SK-N-SH (cell line): Measurements from ENCODE around the gene HS6ST1. TPM values are rescaled to one million over a fixed set of nuclear protein-coding genes. Genes with fewer than 3 reads are reported as not detected.
"Not testable (repeated sequence)": the region's sequence is repeated elsewhere in the genome, so short reads cannot be mapped to it uniquely, and the experiment has no call there.

Experiments used
- CTCF ChIA-PET: fragments of 300-600, 350-600 bp; formaldehyde crosslinking; extraction: SDS; loops from one replicate; lab custom pipeline; 2021; lab: Yijun Ruan, JAX
- POLR2A ChIA-PET: fragments of 350-600 bp; sonication (Branson Sonifier 250); formaldehyde crosslinking; extraction: SDS; loops from one replicate; lab custom pipeline; 2020; ENCODE audit warnings: antibody characterized with exemption, inconsistent platforms; lab: Yijun Ruan, JAX
- DNase-seq: peaks from one replicate; pipeline ENCODE4 v3.0.0; 2012
- H2AFZ ChIP-seq: fragments of 200-600 bp; sonication (generic); 2 replicates; pipeline ENCODE4 v1.8.1; 2016; ENCODE audit warnings: antibody characterized with exemption, mild to moderate bottlenecking, low read depth
- H3F3A ChIP-seq: fragments of 200-600 bp; sonication (generic); replicated peaks from 2 replicates; pipeline ENCODE3; 2016; ENCODE audit warnings: antibody characterized with exemption, mild to moderate bottlenecking; ENCODE audit not compliant: insufficient read depth
- H3K27ac ChIP-seq, 2 experiments: fragments of 200-500 bp in 1 of 2; fragments of 200-600 bp in 1 of 2; sonication (Bioruptor generic) in 1 of 2; sonication (generic), shearing (Covaris generic) in 1 of 2; 2 replicates each; pipeline versions ENCODE4 v1.5.1 to v1.6.1; 2014 to 2016; ENCODE audit warnings: low read depth in 2 of 2, inconsistent platforms in 1 of 2, low read length in 1 of 2, mild to moderate bottlenecking in 1 of 2, mixed read lengths in 1 of 2
- H3K27me3 ChIP-seq: fragments of 200-600 bp; sonication (generic), shearing (Covaris generic); 2 replicates; pipeline ENCODE4 v1.6.1; 2016; ENCODE audit warnings: mixed run types; ENCODE audit not compliant: insufficient read depth
- H3K36me3 ChIP-seq, 2 experiments: fragments of 200-500 bp in 1 of 2; fragments of 200-600 bp in 1 of 2; sonication (Bioruptor generic) in 1 of 2; sonication (generic) in 1 of 2; replicated peaks in 1 of 2; 2 replicates each; pipeline versions ENCODE3 to v1.5.1; 2014 to 2016; ENCODE audit warnings: low read length in 1 of 2, mild to moderate bottlenecking in 1 of 2; ENCODE audit not compliant: insufficient read depth in 2 of 2, control insufficient read depth in 1 of 2
- H3K4me1 ChIP-seq, 2 experiments: fragments of 200-500 bp in 1 of 2; fragments of 200-600 bp in 1 of 2; sonication (Bioruptor generic) in 1 of 2; sonication (generic), shearing (Covaris generic) in 1 of 2; 2 replicates each; pipeline versions ENCODE4 v1.5.1 to v1.6.1; 2014 to 2016; ENCODE audit warnings: low read depth in 1 of 2, low read length in 1 of 2, mixed run types in 1 of 2; ENCODE audit not compliant: insufficient read depth in 2 of 2, control insufficient read depth in 1 of 2
- H3K4me2 ChIP-seq: fragments of 200-600 bp; sonication (generic), shearing (Covaris generic); 2 replicates; pipeline ENCODE4 v1.6.1; 2017; ENCODE audit warnings: mixed run types
- H3K4me3 ChIP-seq, 2 experiments: fragments of 200-500 bp in 1 of 2; fragments of 200-600 bp in 1 of 2; sonication (Bioruptor generic) in 1 of 2; sonication (generic), shearing (Covaris generic) in 1 of 2; 2 replicates each; pipeline versions ENCODE4 v1.5.1 to v1.8.1; 2014 to 2016; ENCODE audit warnings: low read depth in 2 of 2, inconsistent platforms in 1 of 2, low read length in 1 of 2, mild to moderate bottlenecking in 1 of 2, mixed read lengths in 1 of 2, moderate library complexity in 1 of 2
- H3K79me2 ChIP-seq: fragments of 200-600 bp; sonication (generic); 2 replicates; pipeline ENCODE4 v1.8.1; 2017; ENCODE audit warnings: mild to moderate bottlenecking; ENCODE audit not compliant: insufficient read depth
- H3K9ac ChIP-seq: fragments of 200-600 bp; sonication (generic); 2 replicates; pipeline ENCODE4 v1.6.1; 2017; ENCODE audit warnings: mixed run types
- H3K9me2 ChIP-seq: fragments of 200-600 bp; sonication (generic); 2 replicates; pipeline ENCODE4 v1.6.1; 2017; ENCODE audit warnings: mixed run types
- H3K9me3 ChIP-seq: fragments of 200-600 bp; sonication (generic); 2 replicates; pipeline ENCODE4 v1.6.1; 2017; ENCODE audit warnings: mixed run types, mild to moderate bottlenecking, moderate library complexity
- H4K20me1 ChIP-seq: fragments of 200-600 bp; sonication (generic); 2 replicates; pipeline ENCODE4 v1.6.1; 2017; ENCODE audit warnings: mild to moderate bottlenecking, mixed run types; ENCODE audit not compliant: insufficient read depth
- CTCF ChIP-seq: fragments of 200-600 bp; sonication (generic); IDR thresholded peaks from 2 replicates; pipeline ENCODE4 v1.6.1; 2017; ENCODE audit warnings: antibody characterized with exemption, mild to moderate bottlenecking, moderate library complexity
- ELF1 ChIP-seq: IDR thresholded peaks from 2 replicates; pipeline ENCODE4 v1.4.0; 2012
- EP300 ChIP-seq, 2 experiments: IDR thresholded peaks; 2 replicates each; pipeline versions ENCODE4 v1.4.0 to v1.6.1; 2012; ENCODE audit warnings: borderline replicate concordance in 1 of 2, low read depth in 1 of 2, low read length in 1 of 2
- EZH2phosphoT487 ChIP-seq: fragments of 200-600 bp; sonication (generic); IDR thresholded peaks from 2 replicates; pipeline ENCODE4 v1.6.1; 2017; ENCODE audit warnings: low read depth, mixed run types, mild to moderate bottlenecking, antibody characterized with exemption, moderate library complexity, borderline replicate concordance
- FOSL2 ChIP-seq: IDR thresholded peaks from 2 replicates; pipeline ENCODE4 v1.4.0; 2012; ENCODE audit warnings: low read depth, mild to moderate bottlenecking, moderate library complexity, borderline replicate concordance
- FOXM1 ChIP-seq: IDR thresholded peaks from 2 replicates; pipeline ENCODE4 v1.4.0; 2012; ENCODE audit warnings: low read depth, mild to moderate bottlenecking
- GABPA ChIP-seq: IDR thresholded peaks from 2 replicates; pipeline ENCODE4 v1.4.0; 2012; ENCODE audit warnings: low read depth, mild to moderate bottlenecking
- IRF3 ChIP-seq: fragments of 150-350 bp; IDR thresholded peaks from 2 replicates; pipeline ENCODE4 v1.6.1; 2016; ENCODE audit warnings: mild to moderate bottlenecking, low read depth, low read length
- JUND ChIP-seq: IDR thresholded peaks from 2 replicates; pipeline ENCODE4 v1.4.0; 2012
- MAX ChIP-seq: IDR thresholded peaks from 2 replicates; pipeline ENCODE4 v1.4.0; 2012; ENCODE audit warnings: low read depth
- MXI1 ChIP-seq: IDR thresholded peaks from 2 replicates; pipeline ENCODE4 v1.6.1; 2012; ENCODE audit warnings: mild to moderate bottlenecking, low read depth, low read length, improper control_type of control experiment
- NRF1 ChIP-seq: IDR thresholded peaks from 2 replicates; pipeline ENCODE4 v1.6.1; 2012; ENCODE audit warnings: low read depth, mild to moderate bottlenecking, low read length
- RFX5 ChIP-seq: IDR thresholded peaks from 2 replicates; pipeline ENCODE4 v1.6.1; 2012; ENCODE audit warnings: mild to moderate bottlenecking, improper control_type of control experiment, low read length
- RXRA ChIP-seq: IDR thresholded peaks from 2 replicates; pipeline ENCODE4 v1.4.0; 2012; ENCODE audit warnings: low read depth, mild to moderate bottlenecking, borderline replicate concordance
- SMC3 ChIP-seq: IDR thresholded peaks from 2 replicates; pipeline ENCODE4 v1.6.1; 2012; ENCODE audit warnings: low read depth, low read length, improper control_type of control experiment
- TAF1 ChIP-seq: IDR thresholded peaks from 2 replicates; pipeline ENCODE4 v1.6.1; 2012; ENCODE audit warnings: low read depth, mild to moderate bottlenecking, low read length, moderate library complexity, borderline replicate concordance
- TCF12 ChIP-seq: IDR thresholded peaks from 2 replicates; pipeline ENCODE4 v1.4.0; 2012
- TEAD4 ChIP-seq: IDR thresholded peaks from 2 replicates; pipeline ENCODE4 v1.4.0; 2012; ENCODE audit warnings: mild to moderate bottlenecking, borderline replicate concordance; ENCODE audit not compliant: insufficient read depth
- USF1 ChIP-seq: IDR thresholded peaks from 2 replicates; pipeline ENCODE4 v1.4.0; 2012; ENCODE audit warnings: low read depth, borderline replicate concordance
- USF2 ChIP-seq: fragments of 150-350 bp; IDR thresholded peaks from 2 replicates; pipeline ENCODE4 v1.6.1; 2017; ENCODE audit warnings: antibody characterized with exemption, low read length, low read depth, borderline replicate concordance
- YY1 ChIP-seq: IDR thresholded peaks from 2 replicates; pipeline ENCODE4 v1.4.0; 2012; ENCODE audit warnings: low read depth, mild to moderate bottlenecking
- WGBS: methylation state at CpG from one replicate; pipeline ENCODE4 v1.1.6; 2017; ENCODE audit warnings: low lambda C conversion rate; 5-methylcytosine and 5-hydroxymethylcytosine counted together
- polyA plus RNA-seq, 3 experiments: library from polyadenylated mRNA; depleted of rRNA; stranded (reverse); fragments of >200 nt; gene quantifications; 2 replicates each; pipeline ENCODE4 v1.2.3, GENCODE V29; 2012

Gene HS6ST1
- polyA plus RNA-seq, 1 of the 3 experiments (the other 2 are of a cell fraction): 5.9 TPM

GRCh38 chr2:128258218-128258617 lies 60.5 kb downstream of the HS6ST1 start (continued):
- TF ChIP-seq EP300 (IDR thresholded peaks at IDR 0.05; ENCODE audit: borderline replicate concordance in 1 of 2, low read depth in 1 of 2, low read length in 1 of 2) (no peak), FOSL2 (no peak), MAX (no peak), IRF3 (no peak)
- TF ChIP-seq, all 33 proteins: peak for 0

- Histone ChIP-seq H3K4me3 (no peak overlapping the region), H3K36me3 (no peaks in the 10 kb centered on the region), H3K4me2 (no peak overlapping the region)
- CTCF ChIA-PET: interaction anchor here (1.7 kb wide), 1 partner anchor 18 kb away, joined by 4 read pairs; no protein-coding TSS in a partner anchor
- TF ChIP-seq MAX (no peak), RFX5 (no peak), MXI1 (no peak), FOXM1 (no peak), FOSL2 (no peak), CTCF (no peak), EZH2phosphoT487 (no peak), TAF1 (no peak), EP300 (IDR thresholded peaks at IDR 0.05; ENCODE audit: borderline replicate concordance in 1 of 2, low read depth in 1 of 2, low read length in 1 of 2) (no peak), TEAD4 (no peak), YY1 (no peak), USF2 (no peak), SMC3 (no peak), NRF1 (no peak), TCF12 (no peak), RXRA (no peak), GABPA (no peak), JUND (no peak), USF1 (no peak), ELF1 (no peak)
- TF ChIP-seq, all 33 proteins: peak for 0
- Histone ChIP-seq H3F3A (no peaks in the 10 kb centered on the region), H4K20me1 (no peaks in the 10 kb centered on the region), H3K9me3 (no peaks in the 10 kb centered on the region), H3K79me2 (no peaks in the 10 kb centered on the region), H3K9ac (no peak overlapping the region), H3K9me2 (no peaks in the 10 kb centered on the region), H3K27me3 (no peaks in the 10 kb centered on the region), H3K27ac (no peak overlapping the region), H3K4me1 (no peaks in the 10 kb centered on the region), H2AFZ (no peak overlapping the region)
- no peak for DNase-seq
- POLR2A ChIA-PET: no interaction called here
- 78% methylated on average over 4 of the region's 6 CpGs for WGBS
Observed at GRCh38 chr2:128252501-128252900, 66.2 kb downstream of the HS6ST1 start.

- WGBS: 90% methylated on average over 6 of the region's 6 CpGs
Observed at GRCh38 chr2:128252086-128252485, 66.6 kb downstream of the HS6ST1 start.

More at GRCh38 chr2:128252086-128252485, 66.6 kb downstream of the HS6ST1 start:
- H3K9me2 ChIP-seq, DNase-seq, H3K4me2 ChIP-seq, H2AFZ ChIP-seq, H3F3A ChIP-seq, H3K36me3 ChIP-seq, H3K27ac ChIP-seq, H3K27me3 ChIP-seq, H3K9ac ChIP-seq, H4K20me1 ChIP-seq, H3K4me1 ChIP-seq, H3K4me3 ChIP-seq, H3K9me3 ChIP-seq, POLR2A ChIA-PET, H3K79me2 ChIP-seq: not testable (repeated sequence)
- CTCF ChIA-PET: interaction anchor here (1.7 kb wide), 1 partner anchor 18 kb away, joined by 4 read pairs; no protein-coding TSS in a partner anchor
